HUES48 (cell line): ENCODE data around the gene TRAK2.

Experiments used
- H3K27ac ChIP-seq: one replicate; pipeline ENCODE4 v1.7.0; 2013; ENCODE audit warnings: low read depth, low read length, inconsistent platforms
- H3K27me3 ChIP-seq: 2 replicates; pipeline ENCODE4 v1.6.1; 2013; ENCODE audit warnings: mild to moderate bottlenecking, low read length; ENCODE audit not compliant: control insufficient read depth, insufficient read depth
- H3K36me3 ChIP-seq: 2 replicates; pipeline ENCODE4 v1.6.1; 2013; ENCODE audit warnings: low read length; ENCODE audit not compliant: control insufficient read depth, insufficient read depth
- H3K4me1 ChIP-seq: 2 replicates; pipeline ENCODE4 v1.6.1; 2013; ENCODE audit warnings: mild to moderate bottlenecking, low read length; ENCODE audit not compliant: control insufficient read depth, insufficient read depth
- H3K4me3 ChIP-seq: 2 replicates; pipeline ENCODE4 v1.5.1; 2013; ENCODE audit warnings: mild to moderate bottlenecking, low read depth, low read length
- H3K9ac ChIP-seq: 2 replicates; pipeline ENCODE4 v1.6.1; 2013; ENCODE audit warnings: mild to moderate bottlenecking, low read depth, low read length, moderate library complexity
- H3K9me3 ChIP-seq: 2 replicates; pipeline ENCODE4 v1.6.1; 2013; ENCODE audit warnings: low read length; ENCODE audit not compliant: control insufficient read depth, insufficient read depth

The TRAK2 gene

DNA sequence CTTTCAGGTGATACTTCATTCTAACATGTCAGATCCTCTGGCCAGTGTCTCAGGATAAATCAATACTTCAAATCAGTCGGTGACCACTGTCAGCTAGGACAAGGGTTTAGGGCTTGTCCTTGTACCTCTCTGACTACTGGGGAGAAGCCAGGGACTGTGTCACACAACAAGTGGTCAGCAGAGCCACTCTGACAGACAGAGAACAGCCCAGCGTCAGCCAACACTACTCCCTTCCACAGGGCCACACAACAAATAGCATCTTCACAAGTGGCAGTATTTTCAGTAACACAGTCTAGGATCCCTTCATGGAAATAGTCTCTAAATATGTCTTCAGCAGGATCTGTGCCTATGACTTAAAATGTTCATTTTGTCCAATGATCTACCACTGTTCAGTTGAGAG lies 108.3 kb downstream of the TRAK2 start:
- Histone ChIP-seq H3K4me3 (no peak overlapping the region), H3K9ac (no peak overlapping the region), H3K27me3 (no peaks in the 10 kb centered on the region), H3K36me3 (no peaks in the 10 kb centered on the region), H3K4me1 (no peaks in the 10 kb centered on the region), H3K27ac (no peak overlapping the region), H3K9me3 (no peaks in the 10 kb centered on the region)

DNA sequence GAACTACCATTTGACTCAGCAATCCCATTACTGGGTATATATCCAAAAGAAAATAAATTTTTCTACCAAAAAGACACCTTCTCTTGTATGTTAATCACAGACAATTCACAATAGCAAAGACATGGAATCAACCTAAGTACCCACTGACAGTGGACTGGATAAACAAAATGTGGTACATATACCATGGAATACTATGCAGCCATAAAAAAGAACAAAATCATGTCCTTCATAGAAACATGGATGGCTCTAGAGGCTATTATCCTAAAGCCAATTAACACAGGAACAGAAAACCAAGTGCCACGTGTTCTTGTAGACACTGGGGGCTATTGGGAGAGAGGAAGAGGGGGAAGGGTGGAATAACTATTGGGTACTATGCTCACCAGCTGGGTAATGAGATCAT lies 121.8 kb downstream of the TRAK2 start:
- no peaks in the 10 kb centered on the region for H3K4me1 ChIP-seq
- H3K36me3 ChIP-seq, result no peaks in the 10 kb centered on the region
- no peak overlapping the region for H3K4me3 ChIP-seq
- H3K27me3 ChIP-seq, result no peaks in the 10 kb centered on the region
- H3K9ac ChIP-seq, result no peak overlapping the region
- no peak overlapping the region for H3K27ac ChIP-seq
- H3K9me3 ChIP-seq, result no peaks in the 10 kb centered on the region

GRCh38 chr2:201327678-201328077 lies 123.6 kb downstream of the TRAK2 start:
- Histone ChIP-seq H3K27ac (no peak overlapping the region), H3K4me3 (no peak overlapping the region), H3K36me3 (no peaks in the 10 kb centered on the region), H3K4me1 (no peaks in the 10 kb centered on the region), H3K9ac (no peak overlapping the region), H3K27me3 (no peaks in the 10 kb centered on the region), H3K9me3 (no peaks in the 10 kb centered on the region; the same call in 1 of the 2 replicates)
